B cell (primary cell): ENCODE measurements around the gene RNF181. TPM values are rescaled to one million over a fixed set of nuclear protein-coding genes. Genes with fewer than 3 reads are reported as not detected.
A peak's percentile ranks its signal among the peaks of the same experiment; 100 is the strongest.

ENCODE experiments used
- ATAC-seq: fragments of 200-7000 bp; cut with Tn5 transposase; one replicate; pipeline ENCODE4 v1.10.0; 2021; ENCODE audit warnings: low read depth, mild to moderate bottlenecking, moderate number of reproducible peaks, moderate library complexity
- CTCF ChIA-PET: fragments of 350-600 bp; sonication (Branson Sonifier 250); formaldehyde crosslinking; loops from one replicate; lab custom pipeline; 2021; ENCODE audit warnings: antibody characterized with exemption, inconsistent platforms; lab: Charles Lee
- POLR2A ChIA-PET: fragments of 350-600 bp; sonication (Branson Sonifier 250); formaldehyde crosslinking; loops from one replicate; lab custom pipeline; 2021; ENCODE audit warnings: antibody characterized with exemption; lab: Charles Lee
- DNase-seq: peaks from one replicate; pipeline ENCODE4 v3.0.0; 2013
- H2AFZ ChIP-seq: 2 replicates; pipeline ENCODE4 v1.6.1; 2012; ENCODE audit warnings: mild to moderate bottlenecking, low read depth, low read length; ENCODE audit not compliant: insufficient read depth, poor library complexity, severe bottlenecking
- H3K27ac ChIP-seq, 2 donors: 1 replicate in 1 of 2; 2 replicates in 1 of 2; pipeline ENCODE4 v1.5.1; 2012 to 2013; ENCODE audit warnings: low read length in 2 of 2, mild to moderate bottlenecking in 2 of 2, moderate library complexity in 1 of 2
- H3K27me3 ChIP-seq, 4 experiments: fragments of 200-600 bp in 1 of 4; sonication (generic) in 1 of 4; replicated peaks in 1 of 4; 1 replicate in 2 of 4; 2 replicates in 2 of 4; pipeline versions ENCODE4 v1.6.1 to v1.7.0; 2013 to 2016; ENCODE audit warnings: low read length in 3 of 4, mild to moderate bottlenecking in 2 of 4, mixed read lengths in 1 of 4, moderate library complexity in 1 of 4; ENCODE audit not compliant: insufficient read depth in 4 of 4, control insufficient read depth in 3 of 4; ENCODE audit errors: control extremely low read depth in 1 of 4
- H3K36me3 ChIP-seq, 2 experiments: replicated peaks in 1 of 2; 1 replicate in 1 of 2; 2 replicates in 1 of 2; pipeline versions ENCODE4 v1.6.1 to v1.7.1; 2013; ENCODE audit warnings: low read length in 1 of 2; ENCODE audit not compliant: insufficient read depth in 2 of 2, control insufficient read depth in 1 of 2; ENCODE audit errors: control extremely low read depth in 1 of 2, extremely low read depth in 1 of 2
- H3K4me1 ChIP-seq, 2 donors: fragments of 200-600 bp in 1 of 2; sonication (generic) in 1 of 2; 1 replicate in 1 of 2; 2 replicates in 1 of 2; pipeline versions ENCODE4 v1.5.1 to v1.6.1; 2013 to 2017; ENCODE audit warnings: low read length in 2 of 2; ENCODE audit not compliant: control insufficient read depth in 2 of 2, insufficient read depth in 2 of 2
- H3K4me2 ChIP-seq: replicated peaks from 2 replicates; pipeline ENCODE3; 2012; ENCODE audit warnings: mild to moderate bottlenecking, low read depth, low read length; ENCODE audit not compliant: poor library complexity, severe bottlenecking
- H3K4me3 ChIP-seq, 5 experiments: fragments of 200-600 bp in 1 of 5; sonication (generic) in 1 of 5; 1 replicate in 3 of 5; 2 replicates in 2 of 5; pipeline versions ENCODE4 v1.5.1 to v1.7.0; 2011 to 2016; ENCODE audit warnings: low read length in 4 of 5, mild to moderate bottlenecking in 4 of 5, low read depth in 2 of 5, control low read depth in 1 of 5, moderate library complexity in 1 of 5; ENCODE audit not compliant: insufficient read depth in 1 of 5; ENCODE audit errors: control extremely low read depth in 1 of 5, extremely low read depth in 1 of 5
- H3K79me2 ChIP-seq: fragments of 200-600 bp; sonication (generic); one replicate; pipeline ENCODE4 v1.6.0; 2016; ENCODE audit warnings: low read length; ENCODE audit not compliant: control insufficient read depth, insufficient read depth
- H3K9ac ChIP-seq: fragments of 200-600 bp; sonication (generic); 2 replicates; pipeline ENCODE4 v1.6.1; 2017; ENCODE audit warnings: mild to moderate bottlenecking, low read length, moderate library complexity
- H3K9me3 ChIP-seq, 3 donors: one replicate each; pipeline versions ENCODE4 v1.6.1 to v1.7.1; 2013; ENCODE audit warnings: low read length in 2 of 3; ENCODE audit not compliant: control insufficient read depth in 2 of 3, insufficient read depth in 1 of 3; ENCODE audit errors: control extremely low read depth in 1 of 3
- H4K20me1 ChIP-seq: 2 replicates; pipeline ENCODE4 v1.6.0; 2012; ENCODE audit warnings: mild to moderate bottlenecking, low read length; ENCODE audit not compliant: insufficient read depth, control insufficient read depth, poor library complexity, severe bottlenecking
- H3K27ac Mint-ChIP-seq: one replicate; pipeline ENCODE4 v1.8.0; 2021; ENCODE audit warnings: mixed read lengths
- H3K27me3 Mint-ChIP-seq: one replicate; pipeline ENCODE4 v1.8.0; 2021; ENCODE audit warnings: mixed read lengths
- H3K4me1 Mint-ChIP-seq: one replicate; pipeline ENCODE4 v1.8.0; 2021; ENCODE audit warnings: mixed read lengths
- H3K4me3 Mint-ChIP-seq: one replicate; pipeline ENCODE4 v1.8.0; 2021; ENCODE audit warnings: mixed read lengths
- H3K9me3 Mint-ChIP-seq: one replicate; pipeline ENCODE4 v1.8.0; 2022; ENCODE audit warnings: mixed read lengths; ENCODE audit not compliant: insufficient read depth
- CTCF ChIP-seq: fragments of 200-600 bp; IDR thresholded peaks from one replicate; pipeline ENCODE4 v1.8.0; 2022; ENCODE audit warnings: antibody characterized with exemption, mild to moderate bottlenecking
- EZH2 ChIP-seq: IDR thresholded peaks from 2 replicates; pipeline ENCODE4 v1.6.1; 2012; ENCODE audit warnings: borderline replicate concordance, low read depth, mild to moderate bottlenecking, moderate library complexity, low read length; ENCODE audit not compliant: insufficient read depth, poor library complexity, severe bottlenecking
- WGBS: methylation state at CpG from one replicate; pipeline ENCODE4 v1.1.5; 2013; ENCODE audit warnings: missing lambda C conversion rate; ENCODE audit not compliant: insufficient coverage; 5-methylcytosine and 5-hydroxymethylcytosine counted together
- intact Hi-C: fragments of 100-400 bp; cut with micrococcal nuclease; formaldehyde crosslinking; loops from one replicate; pipeline ENCODE4 v1.10.0; 2022
- polyA plus RNA-seq: library from polyadenylated mRNA; depleted of rRNA; stranded (reverse); fragments of >200 nt; gene quantifications from 2 replicates; pipeline ENCODE4 v1.2.3, GENCODE V29; 2012
- total RNA-seq, 2 donors: library from RNA; stranded (reverse); fragments of 120-200 nt in 1 of 2; gene quantifications; 1 replicate in 1 of 2; 2 replicates in 1 of 2; pipeline versions ENCODE4 v1.2.3 to v1.2.4, GENCODE V29; 2013 to 2022

RNF181 gene
- total and polyA plus RNA-seq, 2 donors (not counting 1 experiment from before 2014, with no cell fraction given): 76.6 to 151 TPM

GRCh38 chr2:85593023-85593422, 2.5 kb upstream of the RNF181 start:
- CTCF ChIA-PET: no interaction called here
- no peak overlapping the region for H3K27ac Mint-ChIP-seq
- Histone ChIP-seq H3K27ac (no peak overlapping the region), H2AFZ (no peak overlapping the region), H3K36me3 (peaks cover 0 to 14% of the 10 kb centered on the region in 2 experiments), H3K4me2 (no peak overlapping the region), H3K4me1 (peaks cover 17 to 28% of the 10 kb centered on the region in 2 donors), H3K9ac (no peak overlapping the region), H3K9me3 (no peaks in the 10 kb centered on the region), H3K79me2 (peaks cover 45% of the 10 kb centered on the region), H4K20me1 (peaks cover 14% of the 10 kb centered on the region), H3K27me3 (no peaks in the 10 kb centered on the region), H3K4me3 (no peak overlapping the region)
- H3K27me3 Mint-ChIP-seq: no peaks in the 10 kb centered on the region
- WGBS: 92% methylated on average over 3 of the region's 3 CpGs
- H3K4me3 Mint-ChIP-seq: no peak overlapping the region
- H3K9me3 Mint-ChIP-seq: no peaks in the 10 kb centered on the region
- DNase-seq (no peak), ATAC-seq (no peak)
- POLR2A ChIA-PET: no interaction called here
- H3K4me1 Mint-ChIP-seq: peaks cover 36% of the 10 kb centered on the region
- TF ChIP-seq EZH2: no peak
- no peak for TF ChIP-seq CTCF
- intact Hi-C loops: no loop called here

- H3K27ac ChIP-seq: peak overlapping the region; percentile 76 to 81
- ChIA-PET POLR2A (interaction anchor here (0.5 to 2.9 kb wide), 14 partner anchors 10 to 282 kb away, joined by 3 to 13 read pairs (median 4); partner anchors contain the start of genes C2orf68, MAT2A, SH2D6 and VAMP5), CTCF (interaction anchor here (1.0 to 4.5 kb wide), 6 partner anchors 10 to 203 kb away, joined by 3 to 21 read pairs (median 4); partner anchors contain the start of gene VAMP5)
- Mint-ChIP-seq H3K9me3 (no peaks in the 10 kb centered on the region), H3K27me3 (no peaks in the 10 kb centered on the region), H3K4me3 (peak overlapping the region; percentile 92), H3K27ac (peak overlapping the region; percentile 95), H3K4me1 (peaks cover 29% of the 10 kb centered on the region)
- no peak for DNase-seq
- H3K4me2 ChIP-seq: peak overlapping the region; percentile 83
- no peak for ATAC-seq
- H3K27me3 ChIP-seq: no peaks in the 10 kb centered on the region
- H3K4me1 ChIP-seq: peaks cover 17 to 23% of the 10 kb centered on the region in 2 donors
- no peaks in the 10 kb centered on the region for H3K9me3 ChIP-seq
- H3K79me2 ChIP-seq: peaks cover 45% of the 10 kb centered on the region
- no peak for TF ChIP-seq CTCF
- TF ChIP-seq EZH2: no peak
- peak overlapping the region; percentile 65 to 93 (median 86) for H3K4me3 ChIP-seq
- peaks cover 0 to 28% of the 10 kb centered on the region in 2 experiments for H3K36me3 ChIP-seq
- H3K9ac ChIP-seq: peak overlapping the region; percentile 97
- H4K20me1 ChIP-seq: peaks cover 14% of the 10 kb centered on the region
- intact Hi-C loops: loop anchor here (1.0 to 2.0 kb wide), 4 partner anchors 17 to 177 kb away; partner anchors contain the start of genes C2orf68, GGCX and SH2D6
- H2AFZ ChIP-seq: peak overlapping the region; percentile 87
- WGBS: 30% methylated on average over 9 of the region's 13 CpGs
Measured at GRCh38 chr2:85594715-85595300, 737 bp upstream of the RNF181 start.
